NCI-H2171 treated with DMSO at 0.1 percent for 48 hours (cell line): ENCODE results near the gene GABPB1.
A peak's percentile ranks its signal among the peaks of the same experiment; 100 is the strongest.

Experiments
- DNase-seq: peaks from one replicate; lab custom pipeline; 2025; lab: John Stamatoyannopoulos, UW

Gene GABPB1

DNA sequence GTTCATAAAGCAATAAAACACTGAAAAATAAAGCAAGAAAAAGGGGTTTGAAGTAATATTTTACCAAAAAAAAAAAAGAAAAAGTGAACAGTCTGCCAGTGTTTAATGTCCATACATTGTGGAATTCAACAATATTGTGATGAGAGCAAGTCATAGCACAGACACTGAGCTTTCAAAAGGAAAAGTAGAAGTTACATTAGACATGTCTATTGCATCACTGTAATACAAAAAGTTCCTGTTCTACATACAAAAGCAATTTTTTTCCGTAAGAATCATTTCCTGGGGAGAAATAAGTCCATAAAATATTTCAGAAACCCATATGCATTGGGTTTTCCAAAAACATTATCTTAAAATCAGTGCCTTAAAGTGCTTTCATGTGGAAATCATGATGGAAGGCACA lies 77.6 kb downstream of the GABPB1 start:
- no peak for DNase-seq

DNA sequence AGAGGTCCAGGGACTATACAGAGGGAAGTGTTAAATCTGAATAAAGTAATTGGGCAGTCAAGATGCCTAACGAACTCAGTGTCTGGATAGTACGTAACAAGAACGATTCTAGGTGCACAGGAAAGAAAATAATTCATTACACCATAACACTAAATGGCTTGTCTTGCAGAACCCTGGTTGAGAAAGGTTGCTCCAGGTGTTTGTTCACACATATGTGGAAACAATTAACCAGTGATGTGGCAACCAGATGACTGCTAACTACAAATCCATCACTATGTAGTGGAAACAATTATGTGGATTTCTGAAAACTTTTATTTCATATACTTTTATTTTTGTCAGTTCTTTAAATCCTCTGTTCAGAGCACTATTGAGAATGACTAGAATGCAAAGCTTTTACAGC lies 79.1 kb downstream of the GABPB1 start:
- DNase-seq = no peak

DNA sequence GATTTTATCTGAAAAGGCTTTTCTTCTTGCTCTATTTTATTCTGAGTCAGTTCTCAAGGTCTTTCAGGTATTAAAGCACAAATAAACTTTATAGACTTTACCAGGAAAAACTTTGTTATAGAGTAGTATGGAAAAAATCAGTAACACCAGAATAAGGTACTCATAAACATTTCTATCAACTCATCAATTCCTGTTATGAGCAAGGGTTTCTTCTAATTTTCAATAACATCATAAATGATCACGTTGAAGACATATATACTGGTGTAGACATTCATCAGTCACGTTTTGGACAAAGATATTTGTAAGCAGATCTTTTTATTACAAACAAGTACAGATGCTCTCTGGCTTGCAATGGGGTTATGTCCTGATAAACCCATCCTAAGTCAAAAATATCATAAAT lies 79.9 kb downstream of the GABPB1 start:
- no peak for DNase-seq

DNA sequence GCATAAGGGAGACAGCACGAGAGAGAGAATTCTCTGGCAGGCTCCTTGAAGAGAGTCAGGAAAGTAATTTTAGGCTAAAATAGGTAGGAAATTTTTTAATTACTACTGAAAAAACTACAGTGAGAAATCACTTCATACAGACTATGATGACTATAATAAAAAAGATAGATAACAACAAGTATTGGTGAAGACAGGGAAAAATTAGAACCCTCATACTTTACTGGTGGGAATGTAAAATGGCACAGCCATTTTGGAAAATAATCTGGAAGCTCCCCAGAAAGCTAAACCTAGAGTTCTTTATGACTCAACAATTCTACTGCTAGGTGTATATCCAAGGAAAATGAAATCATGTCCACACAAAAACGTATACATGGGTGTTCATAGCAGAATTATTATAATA lies 87.4 kb downstream of the GABPB1 start:
- no peak for DNase-seq

DNA sequence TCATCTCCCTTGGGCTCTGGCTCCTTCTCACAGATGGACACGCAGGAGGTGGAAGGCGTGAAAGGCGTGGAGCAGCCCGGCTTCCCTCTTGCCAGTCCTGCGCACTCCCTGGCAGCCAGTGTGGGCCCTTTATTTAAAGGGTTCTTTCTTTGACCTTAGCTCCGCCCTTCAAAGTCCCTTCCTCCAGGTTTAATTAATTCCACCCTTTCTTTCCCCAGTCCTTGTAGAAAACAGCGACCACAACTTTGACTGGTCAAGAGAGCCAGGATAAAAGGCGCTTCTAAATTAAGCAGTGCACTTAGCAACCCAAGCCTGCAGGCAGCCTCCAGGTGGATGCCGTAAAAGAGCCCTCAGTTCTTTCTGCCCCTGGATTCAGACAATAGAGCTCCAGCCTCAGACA lies 89.4 kb downstream of the GABPB1 start, which contains the start of gene HDC:
TSS of gene HDC (minus strand) at position 107 of the 400 bp plus-strand sequence. CDS start at position 4, 103 bp downstream.
- no peak for DNase-seq

DNA sequence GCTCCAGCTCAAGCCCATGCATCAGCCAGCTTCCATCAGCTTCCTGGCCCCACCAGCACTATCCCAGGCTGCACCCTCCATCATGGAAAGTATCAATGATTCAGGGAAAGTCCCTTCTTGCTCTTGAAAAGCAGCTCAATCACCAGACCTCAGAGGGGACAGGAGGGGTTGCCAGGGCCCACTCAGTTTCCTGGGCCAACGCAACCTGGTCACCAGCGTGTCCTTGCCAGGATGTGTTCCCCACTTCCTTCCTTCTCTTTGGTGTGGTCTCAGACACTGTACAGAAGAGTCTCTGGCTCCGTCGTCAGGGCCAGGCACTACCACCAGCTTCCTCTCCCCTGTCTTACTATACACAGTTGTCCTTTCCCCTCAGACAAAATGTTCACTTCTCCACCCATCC lies 92.5 kb downstream of the GABPB1 start:
- DNase-seq = no peak

DNA sequence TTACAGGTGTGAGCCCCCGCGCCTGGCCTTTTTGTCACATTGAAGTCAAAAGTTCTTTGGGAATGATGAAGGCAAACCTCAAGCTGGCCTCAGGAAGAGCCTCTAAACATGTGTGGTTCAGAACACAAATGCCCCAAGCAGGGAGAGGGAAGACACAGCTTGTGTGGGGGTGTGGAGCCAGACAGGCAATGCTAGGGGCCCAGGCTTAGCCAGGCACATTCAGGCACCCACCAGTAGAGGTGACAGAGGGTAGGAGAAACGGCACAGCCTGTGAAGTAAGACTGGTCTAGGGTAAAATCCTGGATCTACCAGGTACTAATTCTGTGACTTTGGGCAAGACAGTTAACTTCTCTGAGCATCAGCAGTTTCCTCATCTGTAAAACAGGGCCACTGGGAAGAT lies 93.0 kb downstream of the GABPB1 start:
- DNase-seq = no peak

DNA sequence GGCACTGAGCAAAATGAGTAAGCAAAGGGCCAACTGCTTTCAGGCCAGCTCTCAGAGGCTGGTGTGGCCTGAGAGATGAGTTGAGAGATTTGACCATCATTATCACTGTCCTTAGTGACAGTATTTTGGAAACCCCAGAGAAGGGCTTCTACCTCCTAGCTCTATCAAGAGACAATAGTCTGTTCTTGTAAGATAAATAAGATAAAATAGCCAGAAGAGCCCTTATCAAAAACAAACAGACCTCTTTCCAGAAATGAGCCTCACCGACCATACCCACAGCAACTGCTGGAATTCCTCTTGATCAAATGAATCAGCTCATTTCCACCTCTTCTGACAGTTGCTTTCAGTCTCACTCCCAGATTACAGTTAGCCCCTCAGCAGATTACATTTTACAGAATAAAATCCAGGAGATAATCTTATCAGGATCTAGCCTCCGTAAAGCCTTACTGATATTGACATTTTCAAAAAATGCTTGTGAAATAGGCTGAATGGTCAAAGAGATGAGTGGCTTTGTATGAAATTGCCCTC lies 94.0 kb downstream of the GABPB1 start:
- DNase-seq = no peak

DNA sequence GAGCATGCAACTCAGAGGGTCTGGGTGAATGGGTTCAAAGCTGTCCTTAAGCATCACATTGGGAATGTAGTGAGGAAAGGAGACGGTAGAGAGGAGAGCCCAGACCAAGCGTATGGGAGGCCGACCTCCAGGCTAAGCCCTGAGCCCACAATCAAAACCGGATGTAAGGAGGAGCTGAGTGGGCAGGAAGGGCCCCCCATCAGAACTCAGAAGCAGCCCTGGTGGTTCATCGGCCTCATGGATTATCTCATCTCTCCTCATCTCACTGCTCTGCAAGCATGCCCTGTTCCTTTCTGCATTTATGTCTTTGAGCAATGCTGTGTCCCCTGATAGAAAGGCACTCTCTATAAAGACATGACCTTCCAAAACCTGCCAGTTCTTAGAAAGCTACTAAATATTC lies 95.7 kb downstream of the GABPB1 start:
- DNase-seq = no peak

DNA sequence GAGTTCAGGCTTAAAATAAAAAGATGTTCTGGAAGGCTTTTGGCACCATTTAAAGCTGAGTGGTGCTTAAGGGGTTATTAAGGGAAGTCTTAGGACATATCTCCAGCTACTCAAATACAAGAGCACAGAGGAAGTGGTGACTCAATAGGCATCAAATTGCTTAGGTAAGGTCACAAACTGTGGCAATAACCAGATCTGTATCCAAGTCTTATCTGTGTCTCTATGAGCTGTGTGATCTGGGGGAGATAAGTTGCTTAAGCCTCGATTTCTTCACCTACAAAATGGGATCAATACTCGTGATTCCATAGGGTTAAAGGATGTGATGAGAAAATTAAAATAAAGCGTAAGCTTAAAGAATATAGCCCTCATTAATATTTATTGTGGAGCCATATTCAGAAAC lies 97.1 kb downstream of the GABPB1 start:
- no peak for DNase-seq

DNA sequence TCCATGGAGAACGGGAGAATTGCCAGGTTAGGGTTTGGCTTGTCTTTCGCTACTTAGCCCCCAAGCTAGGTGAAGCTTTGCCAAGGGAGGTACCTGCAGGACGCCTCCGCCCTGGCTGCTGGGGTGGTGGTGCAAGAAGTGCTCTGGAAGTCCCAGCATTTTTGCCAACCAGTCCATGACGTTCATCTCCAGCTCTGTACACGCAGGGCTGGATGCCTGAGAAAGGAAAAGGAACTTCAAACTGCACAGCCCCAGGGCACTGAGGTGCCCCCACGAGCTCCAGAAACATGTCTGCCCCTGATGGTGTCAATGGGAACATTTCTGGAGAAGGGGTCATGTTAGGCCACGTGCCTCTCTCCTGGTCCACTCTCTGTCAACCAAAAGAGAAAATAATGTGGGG lies 97.7 kb downstream of the GABPB1 start:
- DNase-seq = no peak

DNA sequence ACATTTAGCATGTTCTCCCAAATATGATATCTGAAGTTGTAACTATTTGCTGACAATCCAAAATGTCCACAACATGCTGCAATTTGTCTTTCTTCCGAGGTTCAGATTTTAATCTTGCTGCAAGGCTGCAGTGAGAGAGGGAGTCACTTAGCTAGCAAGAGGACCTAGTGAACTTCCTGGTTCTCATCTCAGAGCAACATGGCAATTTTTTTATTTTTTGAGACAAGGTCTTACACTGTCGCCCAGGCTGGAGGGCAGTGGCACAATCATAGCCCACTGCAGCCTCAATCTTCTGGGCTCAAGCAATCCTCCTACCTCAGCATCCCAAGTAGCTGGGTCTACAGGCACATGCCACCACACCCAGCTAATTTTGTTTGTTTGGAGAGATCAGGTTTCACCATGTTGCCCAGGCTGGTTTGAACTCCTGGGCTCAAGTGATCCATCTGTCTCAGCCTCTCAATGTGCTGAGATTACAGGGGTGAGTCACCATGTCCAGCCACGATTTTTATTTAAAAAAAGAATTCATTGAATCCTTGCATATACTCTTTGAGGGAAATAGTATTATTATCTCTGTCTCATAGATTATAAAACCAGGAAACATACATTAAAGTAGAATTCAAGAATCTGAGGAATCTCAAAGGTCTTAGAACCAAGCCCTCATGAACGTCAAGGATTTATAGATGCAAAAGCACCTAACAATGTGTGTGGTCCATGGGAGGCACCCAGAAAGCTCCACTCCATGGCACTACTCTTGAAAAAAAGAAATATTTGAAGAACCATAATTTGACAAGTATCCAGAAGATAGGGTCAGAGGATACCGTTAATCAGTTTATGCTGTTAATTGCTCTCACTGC lies 98.6 kb downstream of the GABPB1 start:
- DNase-seq = peak; percentile 75

DNA sequence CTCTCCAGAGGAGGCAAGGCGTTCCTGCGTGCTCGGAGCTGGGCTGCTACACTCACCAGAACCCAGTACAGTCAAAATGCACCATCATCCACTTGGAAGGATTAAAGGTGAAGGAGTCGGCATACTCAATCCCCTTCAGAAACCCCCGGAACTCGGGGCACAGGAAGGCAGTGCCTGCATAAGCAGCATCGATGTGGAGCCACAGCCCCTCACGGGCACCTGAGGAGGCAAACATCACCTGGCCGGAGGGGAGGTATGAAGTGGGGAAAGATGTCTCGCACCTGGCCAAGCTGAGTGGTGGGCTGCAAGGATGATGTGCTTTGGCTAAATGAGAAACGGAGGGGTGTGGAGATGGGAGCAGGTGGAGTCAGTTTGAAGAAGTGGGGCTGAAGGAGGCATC lies 102.4 kb downstream of the GABPB1 start:
- DNase-seq = no peak

DNA sequence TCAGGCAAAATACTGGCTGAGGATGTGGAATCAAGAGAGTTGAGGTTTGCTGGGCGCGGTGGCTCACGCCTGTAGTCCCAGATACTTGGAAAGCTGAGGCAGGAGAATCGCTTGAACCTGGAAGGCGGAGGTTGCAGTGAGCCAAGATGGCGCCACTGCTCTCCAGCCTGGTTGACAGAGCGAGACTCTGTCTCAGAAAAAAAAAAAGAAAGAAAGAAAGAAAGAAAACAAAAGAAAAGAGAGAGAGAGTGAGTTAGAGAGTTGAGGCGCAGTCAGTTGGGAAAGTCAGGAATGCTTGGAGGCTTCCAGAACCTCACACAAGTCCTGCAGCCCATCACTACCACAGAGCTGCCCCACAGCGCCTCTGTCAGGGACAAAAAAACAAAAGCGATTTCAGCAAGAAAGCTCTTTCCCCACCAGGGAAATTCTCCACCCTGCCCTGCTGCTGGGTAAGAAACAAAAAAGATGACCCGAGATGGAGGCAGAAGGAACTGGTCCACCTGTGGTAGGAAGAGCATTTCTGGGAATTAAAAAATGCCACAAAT lies 103.3 kb downstream of the GABPB1 start:
- DNase-seq = no peak

DNA sequence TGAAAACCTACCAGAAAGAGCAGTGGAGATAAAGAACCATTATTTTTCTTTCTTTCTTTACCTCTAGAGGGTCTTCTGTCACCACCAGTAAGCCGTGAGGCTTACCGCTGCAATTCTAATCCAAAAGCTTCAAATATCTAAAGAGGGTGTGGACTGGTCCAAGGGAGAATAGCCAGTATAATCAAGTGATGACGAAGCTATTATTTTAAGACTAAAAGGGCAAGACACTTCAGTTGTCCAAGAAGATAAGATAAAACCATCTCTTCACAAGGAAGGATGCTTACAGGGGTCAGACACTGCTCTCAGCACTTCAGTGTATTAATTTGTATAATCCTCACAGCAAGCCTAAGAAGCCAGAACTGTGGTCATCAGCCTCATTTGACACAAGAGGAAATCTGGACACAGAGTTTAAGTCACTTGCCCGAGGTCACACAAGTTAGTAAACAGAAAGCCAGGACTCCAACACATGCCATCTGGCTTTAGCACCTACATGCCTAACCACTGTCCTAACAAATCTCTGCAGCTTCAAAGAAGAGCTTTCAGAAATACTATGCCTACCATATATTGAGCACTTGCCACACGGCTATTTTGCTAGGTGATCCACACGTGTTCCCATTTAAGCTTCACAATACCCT lies 104.1 kb downstream of the GABPB1 start:
- no peak for DNase-seq

DNA sequence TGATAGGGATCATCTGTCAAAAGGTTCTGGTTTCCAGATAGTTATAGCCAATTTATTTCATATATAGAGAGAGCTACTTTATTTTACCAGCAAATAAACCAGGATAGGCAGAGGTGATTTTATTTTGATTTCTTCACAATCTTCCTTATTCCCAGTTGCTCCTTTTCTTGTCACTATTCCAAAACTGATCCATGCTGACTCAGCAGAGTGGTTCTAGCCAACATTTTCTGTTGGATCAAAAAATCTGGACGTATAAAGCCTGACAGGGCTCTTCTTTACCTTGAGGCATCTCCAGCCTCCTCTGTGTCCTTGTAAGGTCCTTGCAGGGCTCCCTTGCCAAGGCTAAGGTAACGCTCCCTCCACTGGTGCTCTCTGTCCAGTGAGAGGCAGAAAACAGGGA lies 105.3 kb downstream of the GABPB1 start:
- no peak for DNase-seq

DNA sequence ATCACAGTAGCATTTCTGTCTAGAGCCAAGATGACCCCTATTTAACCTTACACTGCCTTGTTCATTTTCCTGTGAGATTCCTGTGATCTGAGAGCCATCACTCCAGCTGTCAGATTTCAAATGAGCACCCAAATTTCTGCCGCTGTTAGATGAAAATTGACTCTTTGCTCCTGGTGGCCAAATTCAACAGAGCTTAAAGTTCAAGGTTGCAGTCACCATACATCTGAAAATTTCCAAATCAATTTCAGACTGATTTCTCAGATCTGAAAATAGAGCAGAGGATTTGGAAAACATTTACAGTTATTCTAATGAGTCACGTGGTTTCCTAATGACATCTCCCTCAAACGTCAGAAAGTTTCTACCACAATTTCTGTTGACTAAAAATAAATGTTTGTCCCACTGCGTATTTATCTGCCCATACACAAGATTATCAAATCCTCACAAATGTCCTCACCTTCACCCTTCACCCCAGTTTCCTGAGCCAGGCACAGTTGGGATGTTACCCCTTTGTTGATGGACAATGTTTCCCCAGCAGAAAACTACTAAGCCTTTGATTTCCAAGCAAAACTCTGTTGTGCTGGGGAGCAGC lies 105.9 kb downstream of the GABPB1 start:
- no peak for DNase-seq

DNA sequence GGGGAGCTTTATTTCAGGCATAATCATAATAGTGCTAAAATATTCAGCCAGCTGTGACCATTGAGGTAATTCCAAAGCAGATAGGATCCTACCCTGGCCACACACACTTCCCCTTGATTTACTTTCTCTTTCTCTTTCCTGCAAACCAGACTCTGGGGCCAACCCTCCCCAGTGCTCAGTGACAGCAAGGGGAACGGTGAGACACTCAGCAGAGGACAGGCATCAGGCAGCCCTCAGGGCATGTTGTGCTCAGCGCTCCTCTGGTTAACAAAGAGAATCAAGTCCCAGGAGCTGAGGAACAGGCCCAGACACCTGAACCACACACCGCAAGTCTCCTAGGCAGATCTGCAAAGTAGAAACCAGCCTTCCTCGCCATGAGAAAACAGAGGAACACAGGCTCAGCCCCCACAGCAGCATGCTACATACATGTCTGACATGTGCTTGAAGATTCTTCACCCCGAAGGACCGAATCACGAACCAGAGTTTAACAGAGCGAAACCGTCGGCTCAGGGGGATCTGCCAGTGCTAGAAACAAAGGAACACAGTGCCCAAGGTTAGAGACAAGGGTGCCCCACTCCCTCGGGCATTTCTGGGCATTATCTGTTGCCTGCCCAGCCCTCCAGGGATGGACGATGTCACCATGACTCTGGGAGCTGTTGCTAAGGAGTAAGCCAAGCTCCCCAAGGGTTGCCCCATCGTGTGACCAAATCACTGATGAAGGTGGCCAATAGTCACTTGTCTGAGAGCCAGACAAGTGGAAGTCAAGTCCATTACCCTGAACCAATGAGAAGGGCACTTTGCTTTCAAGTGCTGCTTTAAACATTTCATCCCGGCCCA lies 107.0 kb downstream of the GABPB1 start:
- no peak for DNase-seq

DNA sequence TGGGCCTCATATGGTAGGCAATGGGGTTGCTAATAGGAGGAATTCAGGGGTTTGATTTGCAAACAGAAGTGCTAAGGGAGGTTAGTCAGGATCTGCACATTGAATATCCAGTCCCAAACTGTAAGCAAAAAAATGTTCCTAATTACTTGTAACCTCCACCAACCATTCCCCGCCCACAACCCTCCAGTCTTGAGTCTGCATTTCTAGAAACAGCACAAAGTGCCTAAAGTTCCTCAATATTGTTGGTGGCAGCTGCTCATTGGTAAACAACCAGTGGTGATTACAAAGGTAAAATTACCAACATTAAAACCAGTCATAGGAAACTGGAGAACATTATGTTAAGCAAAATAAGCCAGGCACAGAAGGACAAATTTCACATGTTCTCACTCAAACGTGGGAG lies 108.4 kb downstream of the GABPB1 start:
- no peak for DNase-seq

DNA sequence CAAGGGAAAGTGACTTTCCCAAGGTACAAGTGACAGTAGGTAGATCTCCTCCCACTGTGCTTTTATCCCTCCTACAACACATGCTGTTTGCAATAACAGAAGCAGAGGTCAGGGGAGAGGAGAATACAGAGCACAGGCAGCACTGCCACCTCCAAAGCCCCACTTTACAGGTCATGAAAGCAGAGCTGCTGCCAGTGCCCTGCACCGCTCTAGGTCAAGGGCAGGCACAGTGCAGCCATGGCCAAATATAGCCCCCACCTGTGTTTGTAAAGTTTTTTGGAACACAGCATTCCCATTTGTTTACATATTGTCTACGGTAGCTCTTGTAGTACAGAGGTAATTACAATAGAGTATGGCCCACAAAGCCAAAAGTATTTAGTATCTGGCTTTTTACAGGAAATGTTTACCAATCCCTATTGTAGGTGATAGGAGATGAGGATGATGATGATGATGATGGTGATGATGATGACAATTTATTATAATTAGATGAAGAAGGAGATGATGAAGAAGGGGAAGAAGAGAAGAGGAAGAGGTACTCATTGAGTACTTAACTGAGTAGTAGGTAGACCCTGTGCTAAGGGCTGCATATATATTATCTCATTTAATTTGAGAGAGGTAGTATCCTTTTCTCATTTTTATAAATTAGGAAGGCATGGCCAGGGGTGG lies 109.9 kb downstream of the GABPB1 start:
- no peak for DNase-seq

DNA sequence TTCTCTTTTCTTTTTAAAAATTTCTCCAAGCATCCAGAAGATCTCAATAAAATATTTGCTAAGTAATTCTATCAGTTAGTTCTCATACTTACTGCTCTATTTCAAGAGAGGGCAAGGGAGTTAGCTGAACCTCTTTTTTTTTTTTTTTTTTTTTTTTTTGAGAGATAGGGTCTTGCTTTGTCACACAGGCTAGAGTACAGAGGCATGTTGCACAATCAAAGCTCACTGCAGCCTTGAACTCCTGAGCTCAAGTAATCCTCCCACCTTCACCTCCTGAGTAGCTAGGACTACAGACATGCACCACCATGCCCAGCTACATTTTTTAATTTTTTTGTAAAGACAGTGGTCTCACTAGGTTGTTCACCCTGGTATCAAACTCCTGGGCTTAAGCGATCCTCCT lies 110.8 kb downstream of the GABPB1 start:
- DNase-seq = no peak
